ENCODE measurements around the gene FIG4. TPM values are rescaled to one million over a fixed set of nuclear protein-coding genes. Genes with fewer than 3 reads are reported as not detected.
A peak's percentile ranks its signal among the peaks of the same experiment; 100 is the strongest.

FIG4 gene
- total and polyA plus RNA-seq, 5 donors from 2014 or later = 9.0 to 20.0 (median 14.9) TPM

- no peak for DNase-seq
- Mint-ChIP-seq H3K4me3 (no peak overlapping the region), H3K36me3 (peaks cover 51% of the 10 kb centered on the region), H3K27me3 (no peaks in the 10 kb centered on the region), H3K9me3 (no peaks in the 10 kb centered on the region), H3K4me1 (no peaks in the 10 kb centered on the region), H3K27ac (no peak overlapping the region)
- no peak for ATAC-seq (ENCODE audit: low read depth in 2 of 2)
- H3K4me1 ChIP-seq (ENCODE audit: control insufficient read depth, insufficient read depth, low read length, poor library complexity, severe bottlenecking) = no peaks in the 10 kb centered on the region
- H3K27me3 ChIP-seq (ENCODE audit: control insufficient read depth, insufficient read depth, low read length) = no peaks in the 10 kb centered on the region
- H3K4me3 ChIP-seq (ENCODE audit: low read depth, low read length) = no peak overlapping the region
- no peaks in the 10 kb centered on the region for H3K9me3 ChIP-seq (ENCODE audit: control insufficient read depth in 2 of 2, low read length in 2 of 2)
- peaks cover 4% of the 10 kb centered on the region for H3K36me3 ChIP-seq (ENCODE audit: control insufficient read depth, insufficient read depth, low read length)
- no peak overlapping the region for H3K27ac ChIP-seq (ENCODE audit: insufficient read depth, low read length, poor library complexity, severe bottlenecking)
Measured at GRCh38 chr6:109800771-109801170, 109.7 kb downstream of the FIG4 start.

- H3K4me1 Mint-ChIP-seq = no peaks in the 10 kb centered on the region
- no peak overlapping the region for H3K27ac ChIP-seq (ENCODE audit: insufficient read depth, low read length, poor library complexity, severe bottlenecking)
- DNase-seq (no peak), ATAC-seq (ENCODE audit: low read depth in 2 of 2) (no peak)
- H3K9me3 ChIP-seq (ENCODE audit: control insufficient read depth in 2 of 2, low read length in 2 of 2) = no peaks in the 10 kb centered on the region
- no peaks in the 10 kb centered on the region for H3K27me3 ChIP-seq (ENCODE audit: control insufficient read depth, insufficient read depth, low read length)
- peaks cover 44% of the 10 kb centered on the region for H3K36me3 Mint-ChIP-seq
- no peaks in the 10 kb centered on the region for H3K4me1 ChIP-seq (ENCODE audit: control insufficient read depth, insufficient read depth, low read length, poor library complexity, severe bottlenecking)
- no peaks in the 10 kb centered on the region for H3K27me3 Mint-ChIP-seq
- peaks cover 6% of the 10 kb centered on the region for H3K36me3 ChIP-seq (ENCODE audit: control insufficient read depth, insufficient read depth, low read length)
- H3K4me3 Mint-ChIP-seq = no peak overlapping the region
- no peak overlapping the region for H3K4me3 ChIP-seq (ENCODE audit: low read depth, low read length)
- H3K27ac Mint-ChIP-seq = no peak overlapping the region
- H3K9me3 Mint-ChIP-seq = peaks cover 0 to 3% (median 0%) of the 10 kb centered on the region in 7 donors
Measured at GRCh38 chr6:109801794-109802193, 110.7 kb downstream of the FIG4 start.

- H3K9me3 Mint-ChIP-seq = peaks cover 0 to 3% (median 0%) of the 10 kb centered on the region in 7 donors
- no peaks in the 10 kb centered on the region for H3K27me3 Mint-ChIP-seq
- H3K36me3 ChIP-seq (ENCODE audit: control insufficient read depth, insufficient read depth, low read length) = peaks cover 2% of the 10 kb centered on the region
- no peak overlapping the region for H3K27ac Mint-ChIP-seq
- no peaks in the 10 kb centered on the region for H3K27me3 ChIP-seq (ENCODE audit: control insufficient read depth, insufficient read depth, low read length)
- no peak overlapping the region for H3K4me3 Mint-ChIP-seq
- DNase-seq = no peak
- H3K4me1 ChIP-seq (ENCODE audit: control insufficient read depth, insufficient read depth, low read length, poor library complexity, severe bottlenecking) = no peaks in the 10 kb centered on the region
- no peak overlapping the region for H3K27ac ChIP-seq (ENCODE audit: insufficient read depth, low read length, poor library complexity, severe bottlenecking)
- H3K9me3 ChIP-seq (ENCODE audit: control insufficient read depth in 2 of 2, low read length in 2 of 2) = no peaks in the 10 kb centered on the region
- no peaks in the 10 kb centered on the region for H3K4me1 Mint-ChIP-seq
- peaks cover 38% of the 10 kb centered on the region for H3K36me3 Mint-ChIP-seq
- no peak overlapping the region for H3K4me3 ChIP-seq (ENCODE audit: low read depth, low read length)
- no peak for ATAC-seq (ENCODE audit: low read depth in 2 of 2)
Measured at GRCh38 chr6:109804020-109804419, 112.9 kb downstream of the FIG4 start.

- H3K4me3 ChIP-seq (ENCODE audit: low read depth, low read length) = no peak overlapping the region
- Mint-ChIP-seq H3K36me3 (peaks cover 23% of the 10 kb centered on the region), H3K9me3 (peaks cover 0 to 3% (median 0%) of the 10 kb centered on the region in 7 donors)
Measured at GRCh38 chr6:109807881-109808280, 116.8 kb downstream of the FIG4 start.

GRCh38 chr6:109808837-109809236 is 117.7 kb downstream of the FIG4 start:
- Mint-ChIP-seq H3K4me3 (no peak overlapping the region), H3K27me3 (no peaks in the 10 kb centered on the region), H3K27ac (no peak overlapping the region), H3K36me3 (peaks cover 28% of the 10 kb centered on the region), H3K9me3 (peaks cover 0 to 3% (median 0%) of the 10 kb centered on the region in 7 donors), H3K4me1 (no peaks in the 10 kb centered on the region)
- ATAC-seq (ENCODE audit: low read depth in 2 of 2) = no peak
- Histone ChIP-seq H3K27ac (ENCODE audit: insufficient read depth, low read length, poor library complexity, severe bottlenecking) (no peak overlapping the region), H3K27me3 (ENCODE audit: control insufficient read depth, insufficient read depth, low read length) (no peaks in the 10 kb centered on the region), H3K9me3 (ENCODE audit: control insufficient read depth in 2 of 2, low read length in 2 of 2) (no peaks in the 10 kb centered on the region), H3K4me3 (ENCODE audit: low read depth, low read length) (no peak overlapping the region), H3K36me3 (ENCODE audit: control insufficient read depth, insufficient read depth, low read length) (peaks cover 2% of the 10 kb centered on the region), H3K4me1 (ENCODE audit: control insufficient read depth, insufficient read depth, low read length, poor library complexity, severe bottlenecking) (no peaks in the 10 kb centered on the region)
- DNase-seq = no peak

More at GRCh38 chr6:109807881-109808280, 116.8 kb downstream of the FIG4 start:
- no peak for DNase-seq
- Mint-ChIP-seq H3K27ac (no peak overlapping the region), H3K27me3 (no peaks in the 10 kb centered on the region), H3K4me1 (no peaks in the 10 kb centered on the region), H3K4me3 (no peak overlapping the region)
- Histone ChIP-seq H3K9me3 (ENCODE audit: control insufficient read depth in 2 of 2, low read length in 2 of 2) (no peaks in the 10 kb centered on the region), H3K27me3 (ENCODE audit: control insufficient read depth, insufficient read depth, low read length) (no peaks in the 10 kb centered on the region), H3K4me1 (ENCODE audit: control insufficient read depth, insufficient read depth, low read length, poor library complexity, severe bottlenecking) (no peaks in the 10 kb centered on the region), H3K27ac (ENCODE audit: insufficient read depth, low read length, poor library complexity, severe bottlenecking) (no peak overlapping the region), H3K36me3 (ENCODE audit: control insufficient read depth, insufficient read depth, low read length) (peaks cover 2% of the 10 kb centered on the region)
- no peak for ATAC-seq (ENCODE audit: low read depth in 2 of 2)

- Mint-ChIP-seq H3K36me3 (peaks cover 23% of the 10 kb centered on the region), H3K27me3 (no peaks in the 10 kb centered on the region), H3K9me3 (no peaks in the 10 kb centered on the region), H3K27ac (no peak overlapping the region), H3K4me3 (no peak overlapping the region), H3K4me1 (no peaks in the 10 kb centered on the region)
- Histone ChIP-seq H3K36me3 (ENCODE audit: control insufficient read depth, insufficient read depth, low read length) (no peaks in the 10 kb centered on the region), H3K4me1 (ENCODE audit: control insufficient read depth, insufficient read depth, low read length, poor library complexity, severe bottlenecking) (no peaks in the 10 kb centered on the region), H3K27me3 (ENCODE audit: control insufficient read depth, insufficient read depth, low read length) (no peaks in the 10 kb centered on the region), H3K9me3 (ENCODE audit: control insufficient read depth in 2 of 2, low read length in 2 of 2) (no peaks in the 10 kb centered on the region), H3K27ac (ENCODE audit: insufficient read depth, low read length, poor library complexity, severe bottlenecking) (no peak overlapping the region), H3K4me3 (ENCODE audit: low read depth, low read length) (no peak overlapping the region)
- no peak for ATAC-seq (ENCODE audit: low read depth in 2 of 2)
- DNase-seq = no peak
Measured at GRCh38 chr6:109815054-109815453, 124.0 kb downstream of the FIG4 start.

- DNase-seq (no peak), ATAC-seq (ENCODE audit: low read depth in 2 of 2) (no peak)
- H3K4me1 Mint-ChIP-seq = no peaks in the 10 kb centered on the region
- no peak overlapping the region for H3K4me3 Mint-ChIP-seq
- Histone ChIP-seq H3K4me3 (ENCODE audit: low read depth, low read length) (no peak overlapping the region), H3K36me3 (ENCODE audit: control insufficient read depth, insufficient read depth, low read length) (no peaks in the 10 kb centered on the region), H3K4me1 (ENCODE audit: control insufficient read depth, insufficient read depth, low read length, poor library complexity, severe bottlenecking) (no peaks in the 10 kb centered on the region), H3K27ac (ENCODE audit: insufficient read depth, low read length, poor library complexity, severe bottlenecking) (no peak overlapping the region), H3K9me3 (ENCODE audit: control insufficient read depth in 2 of 2, low read length in 2 of 2) (no peaks in the 10 kb centered on the region), H3K27me3 (ENCODE audit: control insufficient read depth, insufficient read depth, low read length) (no peaks in the 10 kb centered on the region)
- peak overlapping the region in 1 of 3 donors; percentile 25 for H3K27ac Mint-ChIP-seq
- no peaks in the 10 kb centered on the region for H3K9me3 Mint-ChIP-seq
- H3K27me3 Mint-ChIP-seq = no peaks in the 10 kb centered on the region
- H3K36me3 Mint-ChIP-seq = peaks cover 23% of the 10 kb centered on the region
Measured at GRCh38 chr6:109816452-109817374, 125.6 kb downstream of the FIG4 start.

Data from CD4-positive, CD25-positive, alpha-beta regulatory T cell (primary cell).